Naive thymus-derived CD4-positive, alpha-beta T cell (primary cell): ENCODE measurements around the gene DNM3. TPM values are rescaled to one million over a fixed set of nuclear protein-coding genes. Genes with fewer than 3 reads are reported as not detected.

ENCODE experiments used
- ATAC-seq: fragments of 150-1000 bp; cut with Tn5 transposase; 2 replicates; pipeline ENCODE4 v1.10.0; 2021; ENCODE audit warnings: mild to moderate bottlenecking, moderate library complexity
- CTCF ChIA-PET: fragments of 350-600 bp; sonication (Branson Sonifier 250); formaldehyde crosslinking; loops from one replicate; lab custom pipeline; 2021; ENCODE audit warnings: antibody characterized with exemption; lab: Charles Lee
- POLR2A ChIA-PET: fragments of 350-600 bp; sonication (Branson Sonifier 250); formaldehyde crosslinking; loops from one replicate; lab custom pipeline; 2021; ENCODE audit warnings: antibody characterized with exemption, inconsistent platforms; lab: Charles Lee
- DNase-seq, 9 donors: peaks; one replicate each; pipeline versions ENCODE4 v3.0.0 to v3.0.0-alpha.2; 2020 to 2022; ENCODE audit warnings: mixed read lengths in 1 of 9
- H3K27ac ChIP-seq: one replicate; pipeline ENCODE4 v1.7.0; 2013; ENCODE audit warnings: mild to moderate bottlenecking, low read depth, low read length, moderate library complexity
- H3K27me3 ChIP-seq, 2 donors: one replicate each; pipeline ENCODE4 v1.7.0; 2013; ENCODE audit warnings: low read length in 2 of 2, mild to moderate bottlenecking in 2 of 2, moderate library complexity in 2 of 2; ENCODE audit not compliant: control insufficient read depth in 2 of 2, insufficient read depth in 2 of 2
- H3K36me3 ChIP-seq, 3 experiments: 1 replicate in 2 of 3; 2 replicates in 1 of 3; pipeline ENCODE4 v1.7.0; 2013; ENCODE audit warnings: low read length in 3 of 3, mild to moderate bottlenecking in 3 of 3, moderate library complexity in 1 of 3; ENCODE audit not compliant: insufficient read depth in 3 of 3, control insufficient read depth in 2 of 3
- H3K4me1 ChIP-seq, 2 donors: one replicate each; pipeline ENCODE4 v1.7.0; 2013; ENCODE audit warnings: low read length in 2 of 2, mild to moderate bottlenecking in 2 of 2, moderate library complexity in 1 of 2; ENCODE audit not compliant: control insufficient read depth in 2 of 2, insufficient read depth in 2 of 2
- H3K4me3 ChIP-seq: 2 replicates; pipeline ENCODE4 v1.7.0; 2013; ENCODE audit warnings: mild to moderate bottlenecking, low read length
- H3K9me3 ChIP-seq, 3 experiments: 1 replicate in 2 of 3; 2 replicates in 1 of 3; pipeline ENCODE4 v1.7.0; 2013; ENCODE audit warnings: low read length in 3 of 3; ENCODE audit not compliant: control insufficient read depth in 2 of 3
- H3K27ac Mint-ChIP-seq, 9 donors: one replicate each; pipeline ENCODE4 v1.8.0; 2020 to 2022; ENCODE audit warnings: mixed read lengths in 9 of 9, mild to moderate bottlenecking in 8 of 9, moderate library complexity in 5 of 9, inconsistent platforms in 2 of 9
- H3K27me3 Mint-ChIP-seq, 5 donors: one replicate each; pipeline ENCODE4 v1.8.0; 2021 to 2022; ENCODE audit warnings: mixed read lengths in 5 of 5, mild to moderate bottlenecking in 1 of 5
- H3K36me3 Mint-ChIP-seq, 5 donors: one replicate each; pipeline ENCODE4 v1.8.0; 2020 to 2022; ENCODE audit warnings: mixed read lengths in 5 of 5, mild to moderate bottlenecking in 3 of 5, inconsistent platforms in 1 of 5
- H3K4me1 Mint-ChIP-seq, 7 donors: one replicate each; pipeline ENCODE4 v1.8.0; 2020 to 2022; ENCODE audit warnings: mixed read lengths in 7 of 7, mild to moderate bottlenecking in 3 of 7, inconsistent platforms in 1 of 7
- H3K4me3 Mint-ChIP-seq, 10 donors: one replicate each; pipeline ENCODE4 v1.8.0; 2020 to 2022; ENCODE audit warnings: mild to moderate bottlenecking in 10 of 10, mixed read lengths in 10 of 10, moderate library complexity in 6 of 10, inconsistent platforms in 2 of 10
- H3K9me3 Mint-ChIP-seq, 11 donors: one replicate each; pipeline ENCODE4 v1.8.0; 2020 to 2022; ENCODE audit warnings: mixed read lengths in 11 of 11, mild to moderate bottlenecking in 4 of 11, inconsistent platforms in 1 of 11, moderate library complexity in 1 of 11
- intact Hi-C, 2 donors: fragments of 100-400 bp; cut with micrococcal nuclease; formaldehyde crosslinking; loops; one replicate each; pipeline ENCODE4 v1.15.1; 2023
- polyA plus RNA-seq, 2 donors: library from polyadenylated mRNA; unstranded; fragments of 300-500 nt; fragmentation: Illumina TruSeq; gene quantifications; one replicate each; pipeline ENCODE4 v1.2.3, GENCODE V29; 2021
- total RNA-seq, 6 experiments: library from RNA in 5 of 6; stranded (reverse) in 5 of 6; gene quantifications; 1 replicate in 5 of 6; 2 replicates in 1 of 6; pipeline ENCODE4 v1.2.3 and lab custom pipeline; 2021 to 2026

Gene DNM3
- total and polyA plus RNA-seq, 7 experiments from 2014 or later = 1.2 to 2.5 (median 2.0) TPM

DNA sequence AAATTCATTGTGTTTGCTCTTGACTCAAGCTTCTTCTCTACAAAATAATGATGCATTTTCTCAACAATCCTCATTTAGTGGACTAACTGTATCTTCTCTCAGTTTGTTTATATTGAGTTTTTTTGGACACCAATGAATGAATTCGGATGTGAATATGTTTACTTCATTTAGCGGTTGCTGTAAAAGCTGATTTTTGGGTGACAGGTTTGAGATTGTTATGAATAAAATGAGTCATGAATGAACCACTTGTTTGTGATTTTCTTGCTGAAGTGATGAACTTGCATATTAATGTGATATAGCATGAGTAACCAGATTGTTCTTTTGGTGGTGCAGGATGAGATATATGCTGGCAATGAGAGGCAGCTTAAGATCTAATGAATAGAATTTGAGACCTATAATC, 3.1 kb downstream of the DNM3 start:
- DNase-seq (no peak), ATAC-seq (no peak)
- Histone ChIP-seq H3K4me3 (no peak overlapping the region), H3K4me1 (peaks cover 0 to 6% of the 10 kb centered on the region in 2 donors), H3K27ac (no peak overlapping the region), H3K9me3 (no peaks in the 10 kb centered on the region), H3K36me3 (peaks cover 0 to 4% (median 0%) of the 10 kb centered on the region in 3 experiments), H3K27me3 (peaks cover 3 to 16% of the 10 kb centered on the region in 2 donors)
- intact Hi-C loops = loop anchor here (5.0 kb wide), 6 partner anchors 197 to 1952 kb away; partner anchors contain the start of genes GORAB (in 1 of the 2), PIGC (in 1 of the 2), PRRC2C (in 1 of the 2) and SCYL3 (in 1 of the 2)
- no peak overlapping the region for H3K27ac Mint-ChIP-seq
- POLR2A ChIA-PET = no interaction called here
- CTCF ChIA-PET = no interaction called here
- peaks cover 15 to 19% (median 18%) of the 10 kb centered on the region in 7 donors for H3K4me1 Mint-ChIP-seq
- H3K4me3 Mint-ChIP-seq = no peak overlapping the region
- H3K27me3 Mint-ChIP-seq = peaks cover 12 to 50% (median 16%) of the 10 kb centered on the region in 5 donors
- peaks cover 0 to 2% (median 0%) of the 10 kb centered on the region in 5 donors for H3K36me3 Mint-ChIP-seq
- peaks cover 0 to 2% (median 0%) of the 10 kb centered on the region in 11 donors for H3K9me3 Mint-ChIP-seq

DNA sequence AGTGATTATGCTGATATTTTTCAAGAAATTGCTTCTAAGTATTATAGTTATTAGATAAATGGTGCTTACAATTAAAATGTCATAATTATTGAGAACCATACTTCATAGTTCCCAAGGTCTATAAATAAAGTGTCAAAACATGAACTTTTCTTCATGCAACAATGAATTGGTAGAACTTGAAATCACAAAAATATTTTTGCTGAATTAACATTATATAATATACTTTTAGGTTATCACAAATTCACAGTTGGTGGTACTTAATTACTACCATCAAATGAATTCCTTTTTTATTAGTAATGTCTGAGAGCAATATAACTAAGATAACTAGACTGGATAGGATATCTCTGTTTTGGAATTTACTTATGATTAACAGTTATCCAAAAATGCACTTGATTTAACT, 4.7 kb downstream of the DNM3 start:
- Mint-ChIP-seq H3K9me3 (no peaks in the 10 kb centered on the region), H3K4me1 (peaks cover 8 to 13% (median 11%) of the 10 kb centered on the region in 7 donors), H3K36me3 (no peaks in the 10 kb centered on the region), H3K27ac (no peak overlapping the region), H3K27me3 (peaks cover 12 to 47% (median 16%) of the 10 kb centered on the region in 5 donors), H3K4me3 (no peak overlapping the region)
- ATAC-seq (no peak), DNase-seq (no peak)
- peaks cover 0 to 6% of the 10 kb centered on the region in 2 donors for H3K4me1 ChIP-seq
- H3K27ac ChIP-seq = no peak overlapping the region
- intact Hi-C loops = no loop called here
- ChIA-PET CTCF (no interaction called here), POLR2A (no interaction called here)
- no peaks in the 10 kb centered on the region for H3K9me3 ChIP-seq
- peaks cover 3 to 16% of the 10 kb centered on the region in 2 donors for H3K27me3 ChIP-seq
- H3K36me3 ChIP-seq = peaks cover 0 to 4% (median 0%) of the 10 kb centered on the region in 3 experiments
- H3K4me3 ChIP-seq = no peak overlapping the region

DNA sequence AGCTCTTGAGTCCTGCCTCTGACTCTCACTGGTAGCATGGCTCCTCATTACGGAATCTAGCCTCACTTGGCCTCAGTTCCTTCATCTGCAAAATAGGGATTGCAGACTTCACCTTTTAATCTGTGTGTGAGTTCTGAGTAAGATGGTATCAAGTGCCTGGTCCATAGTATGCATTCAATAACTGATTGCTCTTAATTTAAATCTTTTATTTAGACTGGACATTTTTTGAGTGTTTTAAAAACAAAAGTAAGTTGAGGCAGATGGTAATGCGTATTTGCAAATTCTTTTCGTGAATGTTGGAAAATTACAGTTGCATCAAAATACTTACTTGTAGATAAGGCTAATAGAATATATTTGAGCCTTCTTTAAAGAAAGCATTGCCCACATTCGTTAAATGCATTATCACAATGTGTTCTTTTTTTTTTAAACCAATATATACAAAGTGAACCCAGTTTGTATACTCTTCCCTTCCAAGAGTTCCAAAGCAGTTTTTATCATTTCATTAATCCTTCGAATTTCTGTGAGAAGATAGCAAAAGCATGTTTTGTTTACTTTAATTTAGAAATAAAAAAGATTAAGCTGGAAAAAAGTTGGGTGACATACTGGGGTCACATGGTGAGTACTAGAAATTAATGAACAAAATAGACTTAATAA, 8.1 kb downstream of the DNM3 start:
- Histone ChIP-seq H3K27ac (no peak overlapping the region), H3K4me1 (no peaks in the 10 kb centered on the region), H3K36me3 (no peaks in the 10 kb centered on the region), H3K27me3 (no peaks in the 10 kb centered on the region), H3K9me3 (no peaks in the 10 kb centered on the region), H3K4me3 (no peak overlapping the region)
- H3K36me3 Mint-ChIP-seq = no peaks in the 10 kb centered on the region
- CTCF ChIA-PET = no interaction called here
- DNase-seq (no peak), ATAC-seq (no peak)
- H3K4me1 Mint-ChIP-seq = no peaks in the 10 kb centered on the region
- H3K9me3 Mint-ChIP-seq = no peaks in the 10 kb centered on the region
- H3K4me3 Mint-ChIP-seq = no peak overlapping the region
- peaks cover 0 to 37% (median 1%) of the 10 kb centered on the region in 5 donors for H3K27me3 Mint-ChIP-seq
- intact Hi-C loops = no loop called here
- H3K27ac Mint-ChIP-seq = no peak overlapping the region
- POLR2A ChIA-PET = no interaction called here

DNA sequence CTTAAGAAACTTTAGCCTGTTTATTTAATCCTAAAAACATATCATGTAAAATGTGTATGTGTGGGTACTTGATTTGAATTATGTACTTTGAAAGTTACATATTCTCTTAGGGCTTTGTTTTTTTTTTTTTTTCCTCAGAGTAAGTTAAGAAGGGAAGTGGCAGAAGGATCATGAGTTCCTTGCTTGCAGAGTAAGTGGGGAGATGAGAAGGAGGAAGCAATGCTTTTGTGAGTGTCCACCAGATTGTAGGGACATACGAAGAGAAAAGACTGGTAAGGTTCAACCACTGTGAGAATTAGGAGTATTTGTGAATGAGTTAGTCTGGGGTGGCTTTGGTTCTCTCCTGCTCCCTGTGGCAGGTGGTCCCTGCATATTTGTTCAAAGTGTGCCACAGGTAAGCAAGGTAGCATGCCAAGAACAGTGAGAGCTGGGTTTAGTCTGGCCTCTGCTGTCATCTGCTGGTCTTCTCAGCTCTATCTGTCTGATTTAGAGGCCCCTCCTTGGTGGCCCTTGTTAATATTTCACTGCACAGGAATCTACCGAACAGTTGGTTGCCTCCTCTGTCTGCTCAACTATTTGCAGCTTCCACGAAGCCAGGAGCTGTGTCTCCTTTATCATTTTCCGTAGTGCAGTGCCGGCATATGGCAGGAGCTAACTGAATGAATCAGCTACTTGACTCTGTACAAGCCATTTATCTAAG, 9.5 kb downstream of the DNM3 start:
- no peak overlapping the region for H3K4me3 ChIP-seq
- H3K27ac ChIP-seq = no peak overlapping the region
- ATAC-seq (no peak), DNase-seq (no peak)
- intact Hi-C loops = loop anchor here in 1 of 2 donors (5.0 kb wide), 1 partner anchor 884 kb away; no protein-coding TSS in a partner anchor
- no peaks in the 10 kb centered on the region for H3K9me3 ChIP-seq
- no peaks in the 10 kb centered on the region for H3K36me3 ChIP-seq
- Mint-ChIP-seq H3K4me3 (no peak overlapping the region), H3K27ac (no peak overlapping the region), H3K36me3 (no peaks in the 10 kb centered on the region), H3K4me1 (no peaks in the 10 kb centered on the region), H3K27me3 (peaks cover 0 to 34% (median 0%) of the 10 kb centered on the region in 5 donors), H3K9me3 (peaks cover 0 to 1% (median 0%) of the 10 kb centered on the region in 11 donors)
- H3K4me1 ChIP-seq = no peaks in the 10 kb centered on the region
- no peaks in the 10 kb centered on the region for H3K27me3 ChIP-seq
- ChIA-PET CTCF (no interaction called here), POLR2A (no interaction called here)

DNA sequence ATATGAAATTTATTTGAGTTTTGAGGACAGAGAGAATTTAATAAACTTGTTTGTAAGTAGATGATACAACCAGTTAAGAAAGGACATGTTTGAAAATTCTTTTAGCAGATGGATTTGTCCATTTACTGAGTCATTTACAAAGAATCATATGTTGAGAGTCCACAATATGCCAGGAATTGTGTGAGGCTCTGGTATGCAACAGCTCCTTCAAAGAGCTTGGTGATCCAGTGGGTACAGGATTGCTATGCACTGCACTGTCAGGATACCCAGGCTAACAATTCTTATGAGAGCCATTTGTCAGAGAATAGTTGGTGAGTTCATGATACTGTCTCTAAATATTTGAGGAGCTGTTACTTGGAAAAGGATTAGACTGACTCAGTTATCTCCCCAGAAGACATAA, 11.0 kb downstream of the DNM3 start:
- ATAC-seq (no peak), DNase-seq (no peak)
- Mint-ChIP-seq H3K27ac (no peak overlapping the region), H3K36me3 (peaks cover 0 to 7% (median 5%) of the 10 kb centered on the region in 5 donors), H3K27me3 (peaks cover 0 to 45% (median 4%) of the 10 kb centered on the region in 5 donors), H3K9me3 (peaks cover 0 to 9% (median 6%) of the 10 kb centered on the region in 11 donors), H3K4me3 (no peak overlapping the region), H3K4me1 (no peaks in the 10 kb centered on the region)
- H3K36me3 ChIP-seq = no peaks in the 10 kb centered on the region
- intact Hi-C loops = loop anchor here in 1 of 2 donors (5.0 kb wide), 1 partner anchor 885 kb away; no protein-coding TSS in a partner anchor
- H3K4me1 ChIP-seq = no peaks in the 10 kb centered on the region
- no peak overlapping the region for H3K4me3 ChIP-seq
- no peak overlapping the region for H3K27ac ChIP-seq
- H3K9me3 ChIP-seq = no peaks in the 10 kb centered on the region
- ChIA-PET CTCF (no interaction called here), POLR2A (no interaction called here)
- H3K27me3 ChIP-seq = no peaks in the 10 kb centered on the region

DNA sequence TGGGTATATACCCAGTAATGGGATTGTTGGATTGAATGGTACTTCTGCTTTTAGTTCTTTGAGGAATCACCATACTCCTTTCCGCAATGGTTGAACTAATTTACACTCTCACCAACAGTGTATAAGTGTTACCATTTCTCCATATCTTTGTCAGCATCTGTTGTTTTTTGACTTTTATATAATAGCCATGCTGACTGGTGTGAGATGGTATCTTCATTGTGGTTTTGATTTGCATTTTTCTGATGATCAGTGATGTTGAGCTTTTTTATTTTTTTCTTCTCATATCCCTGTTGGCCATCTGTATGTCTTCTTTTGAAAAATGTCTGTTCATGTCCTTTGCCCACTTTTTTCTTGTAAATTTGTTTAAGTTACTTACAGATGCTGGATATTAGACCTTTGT, 14.1 kb downstream of the DNM3 start:
- peaks cover 0 to 28% (median 20%) of the 10 kb centered on the region in 5 donors for H3K36me3 Mint-ChIP-seq
- H3K9me3 ChIP-seq = no peaks in the 10 kb centered on the region
- H3K4me1 Mint-ChIP-seq = no peaks in the 10 kb centered on the region
- ChIA-PET CTCF (no interaction called here), POLR2A (no interaction called here)
- no peak overlapping the region for H3K27ac ChIP-seq
- DNase-seq = no peak
- H3K27me3 ChIP-seq = no peaks in the 10 kb centered on the region
- ATAC-seq = no peak
- H3K36me3 ChIP-seq = no peaks in the 10 kb centered on the region
- no peak overlapping the region for H3K4me3 ChIP-seq
- no peaks in the 10 kb centered on the region for H3K4me1 ChIP-seq
- H3K9me3 Mint-ChIP-seq = peaks cover 0 to 18% (median 7%) of the 10 kb centered on the region in 11 donors
- no peak overlapping the region for H3K4me3 Mint-ChIP-seq
- peaks cover 4 to 41% (median 7%) of the 10 kb centered on the region in 5 donors for H3K27me3 Mint-ChIP-seq
- intact Hi-C loops = no loop called here
- H3K27ac Mint-ChIP-seq = no peak overlapping the region
